Myometrial cell (primary cell): ENCODE data around the gene PIGQ. TPM values are rescaled to one million over a fixed set of nuclear protein-coding genes. Genes with fewer than 3 reads are reported as not detected.

Source experiments
- total RNA-seq: library from RNA; depleted of rRNA; stranded (reverse); fragments of >200 nt; gene quantifications from 2 replicates; pipeline ENCODE4 v1.2.3, GENCODE V29; 2015

Gene PIGQ
- total RNA-seq: 37.4 and 48.4 TPM in 2 replicates

DNA sequence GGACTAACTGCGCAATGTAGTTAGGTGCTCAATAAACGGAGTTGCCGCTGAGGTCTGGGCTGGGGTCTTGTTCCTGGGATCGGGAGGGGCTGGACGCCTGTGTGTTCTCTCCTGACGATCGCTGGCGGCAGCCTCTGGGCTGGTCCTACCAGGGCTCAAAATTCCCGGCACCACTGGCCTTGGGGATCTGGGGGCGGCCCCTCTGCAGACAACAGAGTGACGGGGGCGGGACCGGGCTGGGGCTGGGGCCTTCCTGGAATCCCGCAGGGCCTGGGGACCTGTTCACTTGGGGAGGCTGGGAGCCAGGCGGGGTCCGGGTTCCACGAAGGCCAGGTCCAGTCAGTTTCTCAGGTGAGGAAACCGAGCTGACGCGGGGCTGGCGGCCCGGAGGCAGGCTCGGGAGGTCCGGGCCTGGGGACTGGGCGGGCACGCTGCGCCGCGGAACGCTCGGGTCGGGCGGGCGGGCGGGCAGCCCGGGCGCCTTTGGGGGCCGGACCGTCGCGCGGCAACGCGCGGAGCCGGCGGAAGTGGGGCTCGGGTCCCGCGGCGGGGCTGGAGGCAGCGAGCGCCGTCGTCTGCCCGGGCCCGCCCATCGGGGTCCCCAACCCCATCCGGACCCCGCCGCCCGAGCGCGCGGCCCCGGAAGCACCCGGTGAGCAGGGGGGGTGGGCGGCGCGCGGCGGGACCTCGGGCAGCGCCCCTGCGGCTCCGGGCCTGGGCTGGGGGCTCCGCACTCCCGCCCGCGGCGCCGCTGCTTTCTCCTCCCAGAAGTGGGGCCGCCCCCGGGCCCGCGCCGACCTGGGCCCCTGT lies at the start of gene PIGQ:
Gene PIGQ (plus strand): TSS at position 524 of the 810 bp plus-strand sequence. CDS start 4,107 bp downstream, outside the sequence.

DNA sequence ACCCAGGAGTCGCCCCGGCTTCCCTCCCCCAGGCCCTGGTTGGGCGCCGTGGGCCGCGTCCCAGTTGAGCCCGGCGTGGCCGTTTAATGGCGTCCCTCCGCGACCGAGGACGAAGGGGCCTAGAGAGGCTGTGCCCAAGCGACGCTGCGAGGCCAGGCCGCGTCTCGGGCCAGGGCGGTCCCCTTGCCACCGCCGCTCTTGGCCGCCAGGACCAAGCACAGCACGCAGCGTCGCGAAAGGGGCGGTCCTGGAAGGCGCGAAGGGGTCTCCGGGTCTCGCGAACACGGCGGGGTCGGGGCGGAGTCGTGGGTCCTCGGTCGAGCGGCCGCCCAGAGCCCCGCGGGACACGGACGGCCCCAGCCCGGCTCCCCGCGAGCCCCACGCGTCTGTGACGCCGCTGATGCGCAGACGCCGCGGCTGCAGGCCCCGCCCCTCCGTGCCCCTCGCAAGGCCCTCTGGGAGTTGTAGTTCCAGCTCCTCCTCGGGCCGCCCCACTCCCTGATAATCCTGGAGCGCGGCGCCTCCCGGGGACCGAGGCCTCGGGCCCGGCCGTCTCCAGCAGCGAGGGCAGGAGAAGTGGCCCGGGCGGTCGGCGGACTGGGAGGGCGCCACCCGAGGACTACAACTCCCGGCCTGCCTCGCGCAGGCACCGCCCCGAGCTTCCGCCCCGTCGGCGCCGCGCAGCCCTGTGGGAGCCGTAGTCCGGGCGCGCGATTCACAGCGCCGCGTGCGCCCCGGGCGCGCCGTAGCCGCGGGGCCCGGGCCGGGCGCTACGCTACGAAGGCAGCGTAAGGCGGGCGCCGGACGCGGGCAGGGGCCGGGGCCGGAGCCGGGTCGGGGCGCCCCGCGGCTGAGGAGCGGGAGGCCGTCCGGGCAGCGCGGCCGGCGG lies 42.5 kb upstream of the PIGQ start, which contains the start of gene CAPN15:
Gene CAPN15 (plus strand): TSS at position 698 of the 889 bp plus-strand sequence. CDS start 19,127 bp downstream, outside the sequence.

DNA sequence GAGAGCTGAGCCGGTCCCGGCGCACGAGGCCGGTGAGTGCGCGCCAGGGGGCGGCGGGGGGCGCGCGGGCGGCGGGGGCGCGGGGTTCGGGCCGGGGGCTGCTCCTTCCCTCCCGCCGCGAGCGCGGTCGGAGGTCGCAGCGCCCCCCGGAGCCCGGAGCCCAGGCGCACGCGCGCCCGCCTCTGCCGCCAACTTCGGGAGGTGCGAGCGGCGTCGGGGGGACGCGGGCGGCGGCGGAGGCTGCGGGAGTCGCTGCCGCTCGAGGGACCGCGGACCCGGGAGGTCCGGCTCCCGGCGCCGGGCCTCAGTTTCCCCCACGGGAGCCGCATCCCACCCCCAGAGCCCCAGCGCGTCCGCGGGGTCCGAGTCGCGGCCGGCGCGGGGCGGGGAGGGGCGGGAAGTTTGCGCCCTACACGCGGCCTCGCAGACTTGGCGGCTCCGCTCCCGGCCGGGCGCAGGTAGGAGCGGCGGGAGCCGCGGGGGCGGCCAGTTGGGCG lies 9.5 kb upstream of the PIGQ start, which contains the start of gene PRR35:
Gene PRR35 (plus strand): TSS at position 191 of the 497 bp plus-strand sequence. CDS start 2,901 bp downstream, outside the sequence.

DNA sequence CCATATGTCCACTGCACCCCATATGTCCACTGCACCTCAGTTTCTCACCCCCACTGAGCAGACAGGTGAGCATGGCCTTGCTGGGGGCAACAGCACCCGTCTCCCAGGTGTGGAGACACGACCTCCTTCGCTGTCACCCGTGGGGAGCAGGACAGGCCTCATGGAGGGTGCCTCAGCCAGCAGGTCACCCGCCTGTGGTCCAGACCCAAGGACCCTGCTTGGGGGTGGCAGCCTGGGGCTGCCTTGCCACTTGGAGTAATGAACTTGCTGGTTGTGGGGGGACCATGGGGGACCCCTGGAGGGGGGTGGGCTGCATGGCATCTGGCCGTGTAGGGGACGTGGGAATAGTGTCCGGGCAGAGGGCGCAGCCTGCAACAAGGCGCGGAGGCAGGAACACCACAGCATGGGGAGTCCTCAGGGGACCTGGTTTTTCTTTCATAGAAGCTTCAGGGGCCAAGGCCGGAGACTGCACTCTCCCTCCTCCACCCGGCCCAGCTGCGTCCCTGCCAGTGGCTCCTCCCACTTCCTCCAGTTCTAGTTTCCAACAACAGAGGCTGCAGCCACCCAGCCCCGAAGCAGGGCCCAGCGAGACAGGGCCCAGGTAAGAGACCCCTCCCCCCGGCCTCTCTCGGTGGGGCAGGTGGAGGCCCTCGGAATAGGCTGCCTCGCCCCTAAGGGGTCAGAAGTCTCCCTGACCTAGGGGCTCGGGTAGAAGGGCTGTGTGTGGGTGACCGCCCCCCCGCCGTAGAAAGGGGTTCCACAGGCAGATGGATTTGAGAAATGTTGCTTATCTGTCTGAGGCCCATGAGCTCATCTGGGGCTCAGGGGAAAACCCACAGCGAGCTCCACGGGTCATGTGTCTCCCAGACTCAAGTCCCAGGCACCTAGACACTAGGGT lies 3.0 kb upstream of the PIGQ start, which contains the start of gene NHLRC4:
Gene NHLRC4 (plus strand): TSS at position 531 of the 898 bp plus-strand sequence. CDS start 1,043 bp downstream, outside the sequence.

DNA sequence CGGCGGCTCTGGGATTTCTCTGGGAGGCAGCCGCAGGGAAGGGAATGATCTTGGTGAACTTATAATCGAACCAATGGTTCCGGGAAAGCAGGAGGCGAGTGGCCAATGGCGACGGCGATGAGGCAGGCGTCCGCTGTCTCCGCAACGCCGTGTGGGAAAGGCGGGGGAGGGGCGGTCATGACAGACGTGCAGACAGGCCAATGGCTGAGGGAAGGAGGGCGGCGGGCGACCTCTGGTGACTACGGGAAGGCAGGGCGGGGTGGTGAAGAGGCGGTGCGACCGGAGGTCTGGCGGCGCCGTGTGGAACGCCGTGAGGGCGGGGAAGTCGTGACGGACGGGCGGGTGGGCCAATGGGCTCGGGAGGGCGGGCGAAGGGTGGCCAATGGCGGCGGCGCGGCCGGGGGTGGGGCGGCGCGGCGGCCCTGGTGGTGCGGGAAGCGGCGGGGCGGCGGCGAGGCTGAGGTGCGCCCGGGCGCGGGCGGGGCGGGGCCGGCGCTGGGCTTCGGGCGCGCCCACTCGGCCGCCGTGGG lies 20.0 kb downstream of the PIGQ start, which contains the start of gene RAB40C:
Gene RAB40C (plus strand): TSS at position 409 of the 530 bp plus-strand sequence. CDS start 226 bp downstream, outside the sequence.

DNA sequence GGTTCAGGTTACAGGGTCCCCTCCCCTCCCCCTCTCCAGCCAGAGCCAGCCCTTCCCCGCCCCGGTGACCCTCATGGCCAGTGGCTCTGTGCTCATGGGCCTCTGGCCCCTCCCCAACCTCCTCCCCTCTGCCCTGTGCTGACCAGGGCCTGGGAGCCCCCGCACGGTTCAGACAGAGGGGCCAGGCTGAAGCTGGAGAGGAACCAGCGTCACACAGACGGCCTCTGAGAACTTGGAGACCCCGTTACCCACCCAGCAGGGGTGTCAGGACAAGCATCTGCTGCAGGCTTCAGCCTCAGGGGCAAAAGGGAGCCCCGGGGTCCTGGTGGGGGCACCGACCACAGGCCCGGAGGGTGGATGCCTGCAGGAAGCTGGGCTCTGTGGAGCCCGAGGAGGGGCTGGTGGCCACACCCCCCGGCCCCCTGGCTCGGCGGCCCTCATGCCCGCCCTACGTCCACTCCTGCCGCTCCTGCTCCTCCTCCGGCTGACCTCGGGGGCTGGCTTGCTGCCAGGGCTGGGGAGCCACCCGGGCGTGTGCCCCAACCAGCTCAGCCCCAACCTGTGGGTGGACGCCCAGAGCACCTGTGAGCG lies 61.1 kb downstream of the PIGQ start, which contains the start of gene WFIKKN1:
Gene WFIKKN1 (plus strand): TSS at position 171 of the 591 bp plus-strand sequence. CDS start 269 bp downstream, at position 440.

Other genes with a start within 250 kb of the PIGQ start
- 13.8 and 14.9 TPM in 2 replicates for gene AXIN1, start 217.2 kb upstream of the PIGQ start, total RNA-seq
- gene MRPL28, start 199.4 kb upstream of the PIGQ start, total RNA-seq: 147 and 185 TPM in 2 replicates
- 59.1 and 65.0 TPM in 2 replicates for gene PGAP6, start 188.0 kb upstream of the PIGQ start, total RNA-seq
- gene NME4, start 172.8 kb upstream of the PIGQ start, total RNA-seq: 116 and 121 TPM in 2 replicates
- 17.9 and 18.2 TPM in 2 replicates for gene DECR2, start 168.1 kb upstream of the PIGQ start, total RNA-seq
- gene RAB11FIP3, start 144.3 kb upstream of the PIGQ start, total RNA-seq: 21.3 and 36.0 TPM in 2 replicates
- 34.9 and 35.8 TPM in 2 replicates for gene CAPN15, start 42.3 kb upstream of the PIGQ start, total RNA-seq
- not detected in 2 replicates for gene PRR35, start 9.6 kb upstream of the PIGQ start, total RNA-seq
- gene NHLRC4, start 3.0 kb upstream of the PIGQ start, total RNA-seq: 2.8 and 3.2 TPM in 2 replicates
- 19.0 TPM in 2 replicates for gene RAB40C, start 20.1 kb downstream of the PIGQ start, total RNA-seq
- gene WFIKKN1, start 61.0 kb downstream of the PIGQ start, total RNA-seq: 0.86 TPM in 1 of 2 replicates, not detected in the other
- gene METTL26, start 66.3 kb downstream of the PIGQ start, total RNA-seq: 103 and 185 TPM in 2 replicates
- 25.0 and 28.8 TPM in 2 replicates for gene MCRIP2, start 71.9 kb downstream of the PIGQ start, total RNA-seq
- 17.6 and 19.3 TPM in 2 replicates for gene WDR90, start 79.4 kb downstream of the PIGQ start, total RNA-seq
- 47.0 and 48.7 TPM in 2 replicates for gene RHOT2, start 98.2 kb downstream of the PIGQ start, total RNA-seq
- gene RHBDL1, start 105.7 kb downstream of the PIGQ start, total RNA-seq: 0.58 and 2.7 TPM in 2 replicates
- gene STUB1, start 110.4 kb downstream of the PIGQ start, total RNA-seq: 263 and 336 TPM in 2 replicates
- gene JMJD8, start 114.4 kb downstream of the PIGQ start, total RNA-seq: 71.1 and 94.3 TPM in 2 replicates
- gene WDR24, start 120.4 kb downstream of the PIGQ start, total RNA-seq: 9.5 and 12.8 TPM in 2 replicates
- 0.53 and 1.2 TPM in 2 replicates for gene FBXL16, start 135.8 kb downstream of the PIGQ start, total RNA-seq
- 83.3 and 122 TPM in 2 replicates for gene METRN, start 145.2 kb downstream of the PIGQ start, total RNA-seq
- gene ANTKMT, start 151.2 kb downstream of the PIGQ start, total RNA-seq: 32.1 and 40.9 TPM in 2 replicates
- 0.29 and 0.71 TPM in 2 replicates for gene CCDC78, start 156.5 kb downstream of the PIGQ start, total RNA-seq
- 13.5 and 15.2 TPM in 2 replicates for gene HAGHL, start 157.1 kb downstream of the PIGQ start, total RNA-seq
- 31.7 and 32.4 TPM in 2 replicates for gene CIAO3, start 171.0 kb downstream of the PIGQ start, total RNA-seq
- gene MSLN, start 190.8 kb downstream of the PIGQ start, total RNA-seq: 0.53 and 0.86 TPM in 2 replicates
- gene RPUSD1, start 218.4 kb downstream of the PIGQ start, total RNA-seq: 25.7 and 38.1 TPM in 2 replicates
- 14.4 and 17.4 TPM in 2 replicates for gene CHTF18, start 218.7 kb downstream of the PIGQ start, total RNA-seq
- not detected in 2 replicates for gene GNG13, start 230.8 kb downstream of the PIGQ start, total RNA-seq